IPS-18a (cell line): ENCODE results near the gene DNAH1.

ENCODE experiments used
- H3K27ac ChIP-seq: one replicate; pipeline ENCODE4 v1.5.1; 2013; ENCODE audit warnings: low read length
- H3K27me3 ChIP-seq: one replicate; pipeline ENCODE4 v1.6.1; 2013; ENCODE audit warnings: mild to moderate bottlenecking, low read length; ENCODE audit not compliant: control insufficient read depth, insufficient read depth
- H3K36me3 ChIP-seq: one replicate; pipeline ENCODE4 v1.6.1; 2013; ENCODE audit warnings: low read depth, low read length; ENCODE audit not compliant: control insufficient read depth
- H3K4me1 ChIP-seq: one replicate; pipeline ENCODE4 v1.6.1; 2013; ENCODE audit warnings: low read depth, low read length; ENCODE audit not compliant: control insufficient read depth
- H3K4me3 ChIP-seq: one replicate; pipeline ENCODE4 v1.5.1; 2013; ENCODE audit warnings: low read length
- H3K9ac ChIP-seq: one replicate; pipeline ENCODE4 v1.6.1; 2013; ENCODE audit warnings: mild to moderate bottlenecking, low read length, moderate library complexity
- H3K9me3 ChIP-seq: one replicate; pipeline ENCODE4 v1.6.1; 2013; ENCODE audit warnings: low read depth, low read length; ENCODE audit not compliant: control insufficient read depth

The DNAH1 gene

DNA sequence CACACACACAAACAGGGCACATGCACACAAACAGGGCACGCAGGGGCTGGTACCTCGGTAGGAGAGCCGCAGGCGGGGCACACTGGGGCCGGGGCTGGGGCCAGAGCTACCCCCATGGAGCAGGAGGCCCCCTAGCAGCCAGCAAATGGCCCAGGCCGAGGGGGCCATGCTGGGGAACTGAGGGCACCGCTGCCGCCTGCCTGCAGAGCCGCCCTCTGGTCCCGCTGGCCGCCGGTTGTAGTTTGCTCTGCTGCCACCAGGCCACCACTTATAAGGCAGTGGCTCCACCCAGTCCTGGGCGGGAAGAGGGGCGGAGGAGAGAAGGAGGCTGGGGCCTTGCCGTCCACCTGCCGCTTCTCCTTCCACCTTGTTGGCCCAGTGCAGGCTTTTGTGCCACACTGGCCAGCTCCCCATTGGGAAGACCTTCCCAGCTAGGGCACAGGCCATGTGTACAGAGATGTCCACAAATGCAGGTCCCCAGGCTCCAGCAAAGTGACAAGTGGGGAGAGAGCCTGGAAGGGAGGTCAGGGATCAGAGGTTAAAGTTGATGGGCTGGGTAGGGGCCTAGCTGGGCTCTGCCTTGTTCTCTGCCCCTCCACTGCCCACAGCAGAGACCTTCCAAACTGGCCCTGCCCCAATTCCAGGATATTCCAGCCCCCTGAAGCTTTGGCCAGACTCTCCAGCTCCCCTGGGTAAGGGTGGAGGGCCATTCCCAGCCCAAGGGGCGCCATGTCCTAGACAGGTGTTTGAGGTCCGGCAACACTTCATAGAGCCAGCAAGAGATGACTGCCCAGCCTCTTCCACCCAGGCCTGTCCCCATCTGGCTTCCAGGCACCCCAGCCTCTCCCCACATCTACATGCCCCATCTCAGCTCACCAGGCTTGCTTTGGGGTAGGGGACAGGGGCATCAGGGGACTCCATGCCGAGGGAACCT is 129.0 kb downstream of the DNAH1 start, which contains the start of gene SEMA3G:
Gene SEMA3G (minus strand): TSS at position 244 of the 934 bp plus-strand sequence. CDS start 76 bp downstream, at position 168.
- H3K9me3 ChIP-seq = no peaks in the 10 kb centered on the region
- peak within 1 kb of the TSS; percentile 10 for H3K4me3 ChIP-seq
- H3K27ac ChIP-seq = no peak within 1 kb of the TSS
- H3K9ac ChIP-seq = no peak within 1 kb of the TSS
- no peaks in the 10 kb centered on the region for H3K27me3 ChIP-seq
- no peaks in the 10 kb centered on the region for H3K36me3 ChIP-seq
- H3K4me1 ChIP-seq = no peaks in the 10 kb centered on the region

DNA sequence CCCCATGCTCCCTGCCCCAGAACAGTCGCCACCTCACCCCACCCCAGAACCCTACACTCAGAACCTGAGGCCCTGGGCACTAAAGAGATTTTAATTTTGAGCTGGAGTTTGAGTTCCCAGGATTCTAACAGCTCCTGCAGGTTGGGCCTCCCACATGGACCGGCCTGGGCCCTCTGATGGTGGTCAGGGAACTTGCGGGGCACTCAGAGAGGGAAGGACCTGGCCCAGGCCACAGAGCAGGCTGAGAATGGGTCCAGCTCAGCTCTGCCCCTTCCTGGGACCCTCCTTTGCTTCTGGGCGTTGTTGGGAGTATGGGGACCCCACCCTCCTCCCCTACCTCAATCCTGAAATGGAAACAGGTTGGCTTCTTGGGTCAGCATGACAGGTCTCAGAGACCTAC is 129.9 kb downstream of the DNAH1 start:
- H3K4me1 ChIP-seq = no peaks in the 10 kb centered on the region
- H3K4me3 ChIP-seq = no peak overlapping the region
- no peaks in the 10 kb centered on the region for H3K36me3 ChIP-seq
- no peaks in the 10 kb centered on the region for H3K27me3 ChIP-seq
- H3K9ac ChIP-seq = no peak overlapping the region
- H3K9me3 ChIP-seq = no peaks in the 10 kb centered on the region
- no peak overlapping the region for H3K27ac ChIP-seq

DNA sequence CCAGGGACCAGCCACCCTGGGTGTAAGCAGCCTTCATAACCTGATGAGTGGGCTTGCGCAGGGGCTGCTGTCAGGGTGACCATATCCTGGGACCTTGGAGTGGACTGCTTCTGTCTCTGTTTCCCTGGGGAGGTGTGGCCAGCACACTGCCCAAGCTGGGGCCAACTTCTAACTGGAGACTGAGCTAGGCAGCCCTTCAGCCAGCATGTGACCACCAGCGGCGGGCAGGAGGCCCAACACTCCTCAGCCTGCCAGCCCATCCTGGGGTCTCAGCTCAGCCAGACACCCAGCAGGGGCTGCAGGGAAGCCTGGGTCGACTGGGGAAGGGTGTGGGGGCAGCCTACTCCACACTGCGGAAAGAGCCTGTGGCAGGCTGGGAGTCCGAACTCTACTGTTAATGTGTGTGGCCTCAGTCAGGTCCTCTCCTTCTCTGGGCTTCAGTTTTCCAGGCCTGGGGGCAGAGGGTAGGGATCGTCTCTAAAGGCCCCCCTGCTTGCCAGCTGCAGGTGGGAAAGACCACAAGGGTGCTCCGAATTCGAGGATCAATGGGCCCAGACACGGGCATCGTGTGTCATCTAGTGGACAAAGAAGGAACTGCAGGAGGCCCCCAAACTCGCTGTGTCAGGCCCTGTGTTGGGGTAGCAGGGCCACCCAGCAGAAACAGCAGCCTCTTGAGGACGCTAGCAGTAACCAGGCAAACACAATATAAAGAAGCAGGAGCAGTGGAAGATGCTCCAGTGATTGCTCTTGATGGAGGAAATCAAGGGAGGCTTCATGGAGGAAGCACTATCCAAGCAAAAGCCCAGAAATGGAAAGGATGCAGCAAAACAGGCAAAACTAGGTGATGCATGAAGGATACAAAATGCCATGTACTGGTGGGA is 130.8 kb downstream of the DNAH1 start:
- Histone ChIP-seq H3K4me3 (no peak overlapping the region), H3K9ac (no peak overlapping the region), H3K27me3 (no peaks in the 10 kb centered on the region), H3K4me1 (no peaks in the 10 kb centered on the region), H3K9me3 (no peaks in the 10 kb centered on the region), H3K27ac (no peak overlapping the region), H3K36me3 (no peaks in the 10 kb centered on the region)

DNA sequence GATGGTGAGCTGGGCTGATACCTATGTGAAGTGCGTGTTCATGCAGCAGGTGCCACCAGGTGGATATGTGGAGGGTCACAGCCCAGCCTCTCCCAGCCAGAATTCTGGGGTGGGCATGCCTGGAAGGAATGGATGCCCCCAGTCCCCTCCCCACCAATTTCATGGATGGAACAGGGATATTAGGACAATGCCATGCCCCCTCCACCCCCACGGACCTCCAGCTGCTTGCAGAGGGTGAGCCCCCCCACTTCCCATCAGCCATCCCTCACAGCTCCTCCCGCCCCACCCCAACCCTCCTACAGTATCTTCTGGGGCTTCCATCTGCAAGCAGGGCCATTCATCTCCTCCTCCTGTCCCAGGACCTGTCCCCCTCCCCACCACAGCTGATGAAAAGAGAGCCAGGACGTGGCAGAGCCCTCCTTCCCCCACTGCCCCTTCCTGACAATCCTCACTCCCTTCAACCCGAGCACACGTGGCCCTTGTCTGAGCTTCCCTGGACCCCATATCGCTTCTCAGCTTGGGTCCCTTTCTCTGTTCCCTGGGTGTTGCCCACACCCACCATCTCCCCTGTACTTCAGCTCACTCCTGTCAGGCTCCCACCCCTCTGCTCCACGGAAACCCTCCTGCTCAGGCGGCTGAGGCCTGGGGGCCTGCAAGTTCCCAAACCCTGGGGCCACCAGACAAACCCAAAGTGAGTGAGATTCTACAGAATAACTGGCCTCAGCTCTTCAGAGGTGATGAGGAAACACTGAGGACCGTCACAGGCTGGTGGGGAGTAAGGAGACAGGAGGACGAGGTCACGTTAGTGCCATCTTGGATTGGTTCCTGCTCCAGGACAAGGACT is 131.6 kb downstream of the DNAH1 start:
- Histone ChIP-seq H3K9ac (no peak overlapping the region), H3K36me3 (no peaks in the 10 kb centered on the region), H3K4me3 (no peak overlapping the region), H3K27me3 (no peaks in the 10 kb centered on the region), H3K27ac (no peak overlapping the region), H3K4me1 (no peaks in the 10 kb centered on the region), H3K9me3 (no peaks in the 10 kb centered on the region)
